ENCODE data around the gene HOTAIR. TPM values are rescaled to one million over a fixed set of nuclear protein-coding genes. Genes with fewer than 3 reads are reported as not detected.

Gene HOTAIR
- total and polyA plus RNA-seq, 5 donors: not detected

- peaks cover 3% of the 10 kb centered on the region for H3K27me3 ChIP-seq (ENCODE audit: control insufficient read depth, insufficient read depth)
- intact Hi-C loops (cut with DNase I): no loop called here
- 4% methylated on average over 49 of the region's 49 CpGs for WGBS
- no peak for DNase-seq
- no peak overlapping the region for H3K27ac ChIP-seq (ENCODE audit: low read length)
- no peaks in the 10 kb centered on the region for H3K9me3 ChIP-seq (ENCODE audit: control insufficient read depth, low read length)
- peak overlapping the region; percentile 29 for H3K4me3 ChIP-seq (ENCODE audit: low read length)
- H3K4me1 ChIP-seq (ENCODE audit: control insufficient read depth, insufficient read depth, low read length): no peaks in the 10 kb centered on the region
- ATAC-seq: no peak
Measured at GRCh38 chr12:53935383-53936341, 39.1 kb downstream of the HOTAIR start.

GRCh38 chr12:53932915-53933314, 41.8 kb downstream of the HOTAIR start:
- intact Hi-C loops (cut with DNase I): no loop called here
- Histone ChIP-seq H3K27ac (ENCODE audit: low read length) (no peak overlapping the region), H3K4me1 (ENCODE audit: control insufficient read depth, insufficient read depth, low read length) (no peaks in the 10 kb centered on the region), H3K9me3 (ENCODE audit: control insufficient read depth, low read length) (no peaks in the 10 kb centered on the region), H3K27me3 (ENCODE audit: control insufficient read depth, insufficient read depth) (peaks cover 12% of the 10 kb centered on the region), H3K4me3 (ENCODE audit: low read length) (no peak overlapping the region)
- DNase-seq: no peak
- no peak for ATAC-seq
- WGBS: 42% methylated on average over 4 of the region's 4 CpGs

- H3K9me3 ChIP-seq (ENCODE audit: control insufficient read depth, low read length): no peaks in the 10 kb centered on the region
- H3K4me1 ChIP-seq (ENCODE audit: control insufficient read depth, insufficient read depth, low read length): no peaks in the 10 kb centered on the region
- H3K4me3 ChIP-seq (ENCODE audit: low read length): no peak overlapping the region
- WGBS: 32% methylated on average over 4 of the region's 4 CpGs
- DNase-seq (no peak), ATAC-seq (no peak)
- H3K27ac ChIP-seq (ENCODE audit: low read length): no peak overlapping the region
- intact Hi-C loops (cut with DNase I): no loop called here
- peaks cover 12% of the 10 kb centered on the region for H3K27me3 ChIP-seq (ENCODE audit: control insufficient read depth, insufficient read depth)
Measured at GRCh38 chr12:53931844-53932581, 42.7 kb downstream of the HOTAIR start.

GRCh38 chr12:53930591-53931255, 44.0 kb downstream of the HOTAIR start:
- Histone ChIP-seq H3K27me3 (ENCODE audit: control insufficient read depth, insufficient read depth) (peaks cover 19% of the 10 kb centered on the region), H3K27ac (ENCODE audit: low read length) (no peak overlapping the region), H3K4me1 (ENCODE audit: control insufficient read depth, insufficient read depth, low read length) (no peaks in the 10 kb centered on the region), H3K4me3 (ENCODE audit: low read length) (no peak overlapping the region), H3K9me3 (ENCODE audit: control insufficient read depth, low read length) (no peaks in the 10 kb centered on the region)
- ATAC-seq (no peak), DNase-seq (no peak)
- intact Hi-C loops (cut with DNase I): no loop called here
- 5% methylated on average over 30 of the region's 30 CpGs for WGBS

- Histone ChIP-seq H3K4me1 (ENCODE audit: control insufficient read depth, insufficient read depth, low read length) (no peaks in the 10 kb centered on the region), H3K9me3 (ENCODE audit: control insufficient read depth, low read length) (peaks cover 1% of the 10 kb centered on the region), H3K27me3 (ENCODE audit: control insufficient read depth, insufficient read depth) (peaks cover 21% of the 10 kb centered on the region), H3K27ac (ENCODE audit: low read length) (no peak overlapping the region), H3K4me3 (ENCODE audit: low read length) (no peak overlapping the region)
- ATAC-seq (no peak), DNase-seq (no peak)
- WGBS: 11% methylated on average over 4 of the region's 4 CpGs
- intact Hi-C loops (cut with DNase I): no loop called here
Measured at GRCh38 chr12:53929527-53929926, 45.2 kb downstream of the HOTAIR start.

GRCh38 chr12:53928054-53928835, 46.5 kb downstream of the HOTAIR start:
- 5% methylated on average over 31 of the region's 31 CpGs for WGBS
- H3K27ac ChIP-seq (ENCODE audit: low read length): no peak overlapping the region

GRCh38 chr12:53927220-53928029, 47.3 kb downstream of the HOTAIR start:
- Histone ChIP-seq H3K27me3 (ENCODE audit: control insufficient read depth, insufficient read depth) (peaks cover 21% of the 10 kb centered on the region), H3K27ac (ENCODE audit: low read length) (no peak overlapping the region), H3K4me1 (ENCODE audit: control insufficient read depth, insufficient read depth, low read length) (no peaks in the 10 kb centered on the region), H3K9me3 (ENCODE audit: control insufficient read depth, low read length) (peaks cover 1% of the 10 kb centered on the region), H3K4me3 (ENCODE audit: low read length) (no peak overlapping the region)
- ATAC-seq (no peak), DNase-seq (no peak)
- intact Hi-C loops (cut with DNase I): no loop called here
- WGBS: 4% methylated on average over 45 of the region's 45 CpGs

More at GRCh38 chr12:53928054-53928835, 46.5 kb downstream of the HOTAIR start:
- ATAC-seq: no peak
- Histone ChIP-seq H3K4me1 (ENCODE audit: control insufficient read depth, insufficient read depth, low read length) (no peaks in the 10 kb centered on the region), H3K4me3 (ENCODE audit: low read length) (no peak overlapping the region), H3K9me3 (ENCODE audit: control insufficient read depth, low read length) (peaks cover 1% of the 10 kb centered on the region), H3K27me3 (ENCODE audit: control insufficient read depth, insufficient read depth) (peaks cover 21% of the 10 kb centered on the region)
- DNase-seq: no peak
- intact Hi-C loops (cut with DNase I): no loop called here

- intact Hi-C loops (cut with DNase I): no loop called here
- DNase-seq: no peak
- ATAC-seq: no peak
- Histone ChIP-seq H3K27me3 (ENCODE audit: control insufficient read depth, insufficient read depth) (peaks cover 21% of the 10 kb centered on the region), H3K27ac (ENCODE audit: low read length) (no peak overlapping the region), H3K4me1 (ENCODE audit: control insufficient read depth, insufficient read depth, low read length) (no peaks in the 10 kb centered on the region), H3K4me3 (ENCODE audit: low read length) (no peak overlapping the region), H3K9me3 (ENCODE audit: control insufficient read depth, low read length) (peaks cover 1% of the 10 kb centered on the region)
- 26% methylated on average over 2 of the region's 2 CpGs for WGBS
Measured at GRCh38 chr12:53924521-53925405, 50.0 kb downstream of the HOTAIR start.
